Trophoblast cell (in vitro differentiated cells and primary cell): ENCODE data around the gene WDR37.

Source experiments
- DNase-seq, 2 donors: peaks; one replicate each; pipeline ENCODE4 v3.0.0-alpha.2; 2016
- H2AFZ ChIP-seq: 2 replicates; pipeline ENCODE4 v1.6.1; 2013; ENCODE audit warnings: low read length, moderate library complexity, mild to moderate bottlenecking; ENCODE audit not compliant: insufficient read depth, poor library complexity
- H2AK5ac ChIP-seq: 2 replicates; pipeline ENCODE4 v1.6.1; 2013; ENCODE audit warnings: mild to moderate bottlenecking, low read length
- H2BK120ac ChIP-seq: 2 replicates; pipeline ENCODE4 v1.6.1; 2013; ENCODE audit warnings: low read length, mild to moderate bottlenecking, moderate library complexity; ENCODE audit not compliant: insufficient read depth, poor library complexity
- H2BK12ac ChIP-seq: 2 replicates; pipeline ENCODE4 v1.6.1; 2013; ENCODE audit warnings: mild to moderate bottlenecking, low read length, moderate library complexity
- H2BK5ac ChIP-seq: 2 replicates; pipeline ENCODE4 v1.6.1; 2013; ENCODE audit warnings: low read length, low read depth, moderate library complexity, mild to moderate bottlenecking; ENCODE audit not compliant: poor library complexity
- H3K14ac ChIP-seq: 2 replicates; pipeline ENCODE4 v1.6.1; 2013; ENCODE audit warnings: mild to moderate bottlenecking, low read length
- H3K18ac ChIP-seq: 2 replicates; pipeline ENCODE4 v1.6.1; 2013; ENCODE audit warnings: mild to moderate bottlenecking, low read length
- H3K23ac ChIP-seq: 2 replicates; pipeline ENCODE4 v1.6.1; 2013; ENCODE audit warnings: low read length
- H3K27ac ChIP-seq: 2 replicates; pipeline ENCODE4 v1.5.1; 2013; ENCODE audit warnings: low read depth, mild to moderate bottlenecking, inconsistent platforms, low read length, moderate library complexity
- H3K27me3 ChIP-seq: 2 replicates; pipeline ENCODE4 v1.6.1; 2013; ENCODE audit warnings: inconsistent platforms, mild to moderate bottlenecking, low read length, moderate library complexity; ENCODE audit not compliant: insufficient read depth
- H3K36me3 ChIP-seq, 2 experiments: 1 replicate in 1 of 2; 2 replicates in 1 of 2; pipeline ENCODE4 v1.6.1; 2013; ENCODE audit warnings: low read length in 2 of 2, mild to moderate bottlenecking in 2 of 2, moderate library complexity in 1 of 2; ENCODE audit not compliant: insufficient read depth in 2 of 2, control insufficient read depth in 1 of 2
- H3K4ac ChIP-seq: 2 replicates; pipeline ENCODE4 v1.6.1; 2013; ENCODE audit warnings: low read depth, mild to moderate bottlenecking, low read length, moderate library complexity
- H3K4me1 ChIP-seq, 2 experiments: 1 replicate in 1 of 2; 2 replicates in 1 of 2; pipeline ENCODE4 v1.6.1; 2013; ENCODE audit warnings: low read length in 2 of 2, mild to moderate bottlenecking in 2 of 2, moderate library complexity in 1 of 2; ENCODE audit not compliant: insufficient read depth in 2 of 2, control insufficient read depth in 1 of 2
- H3K4me2 ChIP-seq: 2 replicates; pipeline ENCODE4 v1.6.1; 2013; ENCODE audit warnings: inconsistent platforms, mild to moderate bottlenecking, low read length, moderate library complexity
- H3K4me3 ChIP-seq: 2 replicates; pipeline ENCODE4 v1.5.1; 2013; ENCODE audit warnings: mild to moderate bottlenecking, low read depth, low read length, inconsistent platforms
- H3K79me1 ChIP-seq: one replicate; pipeline ENCODE4 v1.6.1; 2013; ENCODE audit warnings: low read length
- H3K79me2 ChIP-seq: 2 replicates; pipeline ENCODE4 v1.6.1; 2013; ENCODE audit warnings: low read length, mild to moderate bottlenecking; ENCODE audit not compliant: control insufficient read depth, insufficient read depth, poor library complexity
- H3K9ac ChIP-seq: 2 replicates; pipeline ENCODE4 v1.6.1; 2013; ENCODE audit warnings: mild to moderate bottlenecking, low read length
- H3K9me3 ChIP-seq: 2 replicates; pipeline ENCODE4 v1.6.1; 2013; ENCODE audit warnings: low read depth, mild to moderate bottlenecking, control low read depth, inconsistent platforms, low read length; ENCODE audit not compliant: insufficient read depth
- H4K12ac ChIP-seq: 2 replicates; pipeline ENCODE4 v1.6.1; 2013; ENCODE audit warnings: low read depth, mild to moderate bottlenecking, low read length, moderate library complexity
- H4K8ac ChIP-seq: 2 replicates; pipeline ENCODE4 v1.6.1; 2013; ENCODE audit warnings: low read depth, mild to moderate bottlenecking, low read length, moderate library complexity
- H4K91ac ChIP-seq: one replicate; pipeline ENCODE4 v1.6.1; 2013; ENCODE audit warnings: low read depth, mild to moderate bottlenecking, low read length, moderate library complexity
- WGBS: extraction: QIAGEN DNeasy Blood & Tissue Kit; methylation state at CpG from one replicate; pipeline ENCODE4 v1.1.7; 2013; ENCODE audit warnings: missing lambda C conversion rate; ENCODE audit not compliant: insufficient read length, insufficient coverage; ENCODE audit errors: extremely low coverage; 5-methylcytosine and 5-hydroxymethylcytosine counted together

The WDR37 gene

GRCh38 chr10:1050145-1050544 is 6.0 kb upstream of the WDR37 start:
- DNase-seq = peak; percentile 45 to 66
- peaks cover 21% of the 10 kb centered on the region for H3K79me2 ChIP-seq
- no CpG with 5 or more reads among the region's 5 CpGs for WGBS
- no peaks in the 10 kb centered on the region for H3K9me3 ChIP-seq
- no peak overlapping the region for H3K4ac ChIP-seq
- no peak overlapping the region for H4K8ac ChIP-seq
- H3K14ac ChIP-seq = no peak overlapping the region
- H3K27me3 ChIP-seq = no peaks in the 10 kb centered on the region
- H3K18ac ChIP-seq = no peak overlapping the region
- peaks cover 7 to 17% of the 10 kb centered on the region in 2 experiments for H3K4me1 ChIP-seq
- peak overlapping the region; percentile 68 for H3K4me2 ChIP-seq
- H3K27ac ChIP-seq = peak overlapping the region; percentile 99
- no peak overlapping the region for H3K4me3 ChIP-seq
- no peak overlapping the region for H2AK5ac ChIP-seq
- no peak overlapping the region for H2BK120ac ChIP-seq
- H4K91ac ChIP-seq = no peak overlapping the region
- no peak overlapping the region for H2BK5ac ChIP-seq
- no peak overlapping the region for H3K9ac ChIP-seq
- peaks cover 6 to 13% of the 10 kb centered on the region in 2 experiments for H3K36me3 ChIP-seq
- no peak overlapping the region for H4K12ac ChIP-seq
- H3K23ac ChIP-seq = no peak overlapping the region
- H3K79me1 ChIP-seq = peaks cover 17% of the 10 kb centered on the region
- no peak overlapping the region for H2AFZ ChIP-seq
- no peak overlapping the region for H2BK12ac ChIP-seq

- H3K27ac ChIP-seq = no peak overlapping the region
- H3K4me3 ChIP-seq = peak overlapping the region; percentile 63
- peaks cover 17% of the 10 kb centered on the region for H3K79me1 ChIP-seq
- no peak overlapping the region for H4K12ac ChIP-seq
- peaks cover 4 to 10% of the 10 kb centered on the region in 2 experiments for H3K36me3 ChIP-seq
- H2BK120ac ChIP-seq = no peak overlapping the region
- peak overlapping the region; percentile 71 for H3K4me2 ChIP-seq
- H4K91ac ChIP-seq = no peak overlapping the region
- peak overlapping the region; percentile 11 for H3K4ac ChIP-seq
- peak overlapping the region; percentile 54 for H3K23ac ChIP-seq
- no CpG with 5 or more reads among the region's 4 CpGs for WGBS
- no peak overlapping the region for H3K14ac ChIP-seq
- H3K9me3 ChIP-seq = no peaks in the 10 kb centered on the region
- H3K27me3 ChIP-seq = no peaks in the 10 kb centered on the region
- no peak overlapping the region for H2AK5ac ChIP-seq
- no peak overlapping the region for H2BK5ac ChIP-seq
- H3K9ac ChIP-seq = peak overlapping the region; percentile 50
- H3K4me1 ChIP-seq = peaks cover 7 to 15% of the 10 kb centered on the region in 2 experiments
- peaks cover 19% of the 10 kb centered on the region for H3K79me2 ChIP-seq
- H4K8ac ChIP-seq = no peak overlapping the region
- no peak overlapping the region for H2AFZ ChIP-seq
- peak; percentile 32 to 51 for DNase-seq
- no peak overlapping the region for H2BK12ac ChIP-seq
- no peak overlapping the region for H3K18ac ChIP-seq
These were observed 5.6 kb upstream of the WDR37 start for GRCh38 chr10:1050554-1050953.

- Histone ChIP-seq H3K79me2 (peaks cover 17% of the 10 kb centered on the region), H3K36me3 (peaks cover 2 to 10% of the 10 kb centered on the region in 2 experiments), H3K18ac (no peak overlapping the region), H3K4me2 (no peak overlapping the region), H3K23ac (no peak overlapping the region), H2BK120ac (no peak overlapping the region), H3K14ac (no peak overlapping the region), H3K4me3 (no peak overlapping the region), H4K12ac (no peak overlapping the region), H3K27ac (no peak overlapping the region), H2AK5ac (no peak overlapping the region), H3K9me3 (peaks cover 2% of the 10 kb centered on the region), H2AFZ (no peak overlapping the region), H4K91ac (no peak overlapping the region), H3K4me1 (peaks cover 5 to 6% of the 10 kb centered on the region in 2 experiments), H3K4ac (peak overlapping the region; percentile 33), H3K27me3 (no peaks in the 10 kb centered on the region), H2BK12ac (no peak overlapping the region), H3K79me1 (peaks cover 16% of the 10 kb centered on the region), H4K8ac (no peak overlapping the region), H2BK5ac (no peak overlapping the region), H3K9ac (no peak overlapping the region)
- WGBS = no CpG with 5 or more reads among the region's 6 CpGs
- DNase-seq = no peak
These were observed 1.5 kb upstream of the WDR37 start for GRCh38 chr10:1054684-1055083.

- peak overlapping the region; percentile 65 for H4K91ac ChIP-seq
- no peak overlapping the region for H2BK5ac ChIP-seq
- peak overlapping the region; percentile 14 for H4K12ac ChIP-seq
- H3K14ac ChIP-seq = peak overlapping the region; percentile 3
- H3K4me3 ChIP-seq = peak overlapping the region; percentile 100
- no CpG with 5 or more reads among the region's 26 CpGs for WGBS
- H3K4ac ChIP-seq = peak overlapping the region; percentile 80
- H2BK12ac ChIP-seq = no peak overlapping the region
- H3K36me3 ChIP-seq = peaks cover 2 to 8% of the 10 kb centered on the region in 2 experiments
- no peak overlapping the region for H3K27ac ChIP-seq
- peaks cover 13% of the 10 kb centered on the region for H3K79me1 ChIP-seq
- H2BK120ac ChIP-seq = no peak overlapping the region
- peak overlapping the region; percentile 92 for H4K8ac ChIP-seq
- DNase-seq = no peak
- H2AFZ ChIP-seq = peak overlapping the region; percentile 88
- peak overlapping the region; percentile 2 for H3K18ac ChIP-seq
- H3K23ac ChIP-seq = no peak overlapping the region
- H3K79me2 ChIP-seq = peaks cover 15% of the 10 kb centered on the region
- peak overlapping the region; percentile 82 for H3K4me2 ChIP-seq
- no peak overlapping the region for H2AK5ac ChIP-seq
- H3K9ac ChIP-seq = peak overlapping the region; percentile 92
- H3K27me3 ChIP-seq = no peaks in the 10 kb centered on the region
- peaks cover 2% of the 10 kb centered on the region for H3K9me3 ChIP-seq
- peaks cover 3% of the 10 kb centered on the region in 2 experiments for H3K4me1 ChIP-seq
These were observed 997 bp downstream of the WDR37 start for GRCh38 chr10:1057106-1057657.
